Activated CD4-positive, CD25-positive, alpha-beta regulatory T cell (primary cell): ENCODE results near the gene GABRB3.

Experiments
- DNase-seq, 4 experiments: peaks; one replicate each; lab custom pipeline; 2025; lab: John Stamatoyannopoulos, UW

Gene GABRB3

DNA sequence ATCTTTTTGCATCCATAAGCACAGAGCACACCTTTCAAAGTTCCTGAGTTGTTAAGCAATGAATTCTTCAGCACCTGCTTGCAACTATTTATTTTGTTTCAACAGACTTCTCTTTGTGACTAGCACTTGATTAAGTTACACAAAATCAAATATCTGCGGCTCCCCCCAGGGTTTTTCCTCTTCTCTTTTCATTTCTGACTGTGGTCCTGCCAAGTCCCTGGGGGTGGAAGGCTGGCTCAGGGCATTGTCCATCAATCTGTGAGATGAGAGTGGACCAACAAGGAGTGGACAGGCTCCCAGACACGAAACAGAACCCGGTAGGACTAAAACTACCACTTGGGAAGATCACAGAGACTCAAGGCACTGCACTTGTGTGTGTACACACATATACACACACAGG is 96.8 kb downstream of the GABRB3 start:
- no peak for DNase-seq

DNA sequence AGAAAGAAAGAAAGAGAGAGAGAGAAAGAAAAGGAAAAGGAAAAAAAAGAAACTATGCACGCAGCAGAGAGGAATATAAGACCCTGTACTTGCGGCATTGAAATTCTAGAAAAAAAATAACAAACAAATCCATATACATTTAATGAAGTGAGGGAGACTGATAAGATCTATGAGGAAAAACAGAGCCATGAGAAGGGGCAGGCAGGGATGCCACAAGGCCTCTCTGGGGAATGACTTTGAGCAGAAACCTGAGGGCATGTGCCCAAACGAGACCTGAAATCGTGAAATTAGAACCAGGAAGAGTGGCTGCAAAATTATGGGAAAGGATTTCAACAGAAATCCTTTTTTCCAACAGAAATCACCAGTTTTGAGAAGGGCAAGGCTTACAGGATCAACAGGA is 98.4 kb downstream of the GABRB3 start:
- DNase-seq = no peak

DNA sequence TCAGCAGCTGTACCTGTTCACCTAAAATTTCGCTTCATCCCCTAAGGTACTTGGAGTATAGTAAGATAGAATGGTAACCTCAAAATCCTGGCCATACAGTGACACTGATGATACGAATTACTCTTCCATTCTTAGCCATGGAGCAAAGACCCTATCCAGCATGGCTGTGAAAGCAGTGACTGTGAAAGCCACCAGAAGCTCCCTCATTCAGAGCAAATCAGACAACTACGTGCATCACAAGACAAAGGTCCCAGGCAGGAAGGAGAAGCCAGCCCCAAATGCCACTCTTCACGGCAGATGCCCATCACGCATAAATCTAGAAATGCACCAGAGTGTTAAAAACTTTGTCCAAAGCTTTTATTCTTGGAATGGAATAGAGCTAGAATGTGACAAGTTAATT is 99.4 kb downstream of the GABRB3 start:
- DNase-seq = no peak

DNA sequence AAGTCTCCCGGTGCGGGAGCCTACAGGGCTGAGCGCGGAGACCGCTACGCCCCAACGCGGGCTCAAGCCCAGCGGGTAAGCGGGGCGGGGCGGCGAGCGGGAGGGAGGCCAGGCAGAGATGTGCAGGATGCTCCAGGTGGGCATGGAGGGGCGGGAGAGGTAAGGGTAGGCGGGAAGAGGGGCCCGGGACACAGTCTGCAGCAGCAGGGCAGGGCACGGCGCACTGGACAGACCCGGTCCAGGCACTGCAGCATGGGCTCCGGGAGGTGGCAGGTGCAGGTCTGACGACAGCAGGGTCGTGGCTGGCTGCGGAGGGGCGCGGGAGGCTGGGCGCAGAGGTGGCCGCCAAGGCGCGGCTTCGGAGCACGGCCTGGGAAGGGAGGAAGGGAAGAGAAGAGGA is 102.8 kb downstream of the GABRB3 start:
- DNase-seq = no peak

DNA sequence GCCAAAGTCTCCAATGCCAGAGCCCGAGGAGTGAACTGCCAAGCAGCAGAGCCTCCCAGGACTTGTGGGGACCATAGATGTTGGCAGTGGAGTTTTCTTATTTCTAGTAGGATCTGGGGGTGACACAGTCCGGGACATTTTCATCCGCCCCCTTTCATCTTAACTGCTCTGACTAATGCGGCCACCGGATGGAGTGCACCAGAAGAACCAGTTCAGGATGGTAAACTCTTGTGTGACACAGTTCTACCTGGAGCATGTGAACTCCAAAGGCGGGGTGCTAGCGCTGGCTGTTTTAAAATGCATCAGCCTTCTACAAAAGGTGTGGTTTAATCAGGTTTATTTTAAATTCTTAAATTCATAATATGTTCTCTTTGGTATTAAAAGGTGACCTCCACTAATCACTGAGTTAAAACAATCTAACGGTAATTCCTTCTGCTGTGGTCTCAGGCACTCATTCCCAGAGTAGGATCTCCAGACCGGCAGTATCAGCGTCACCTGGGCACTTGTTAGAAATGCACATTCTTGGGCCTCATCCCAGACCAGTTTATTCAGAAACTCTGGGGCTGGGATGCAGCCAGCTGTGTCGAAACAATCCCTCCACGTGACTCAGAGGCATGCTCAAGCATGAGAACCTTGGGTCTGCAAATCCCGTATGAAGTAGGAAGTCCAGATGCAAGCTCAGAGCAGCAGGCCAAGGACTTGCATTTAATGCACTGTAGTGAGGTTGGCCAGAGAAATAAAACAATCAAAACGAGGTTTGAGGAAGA is 105.5 kb downstream of the GABRB3 start:
- no peak for DNase-seq

DNA sequence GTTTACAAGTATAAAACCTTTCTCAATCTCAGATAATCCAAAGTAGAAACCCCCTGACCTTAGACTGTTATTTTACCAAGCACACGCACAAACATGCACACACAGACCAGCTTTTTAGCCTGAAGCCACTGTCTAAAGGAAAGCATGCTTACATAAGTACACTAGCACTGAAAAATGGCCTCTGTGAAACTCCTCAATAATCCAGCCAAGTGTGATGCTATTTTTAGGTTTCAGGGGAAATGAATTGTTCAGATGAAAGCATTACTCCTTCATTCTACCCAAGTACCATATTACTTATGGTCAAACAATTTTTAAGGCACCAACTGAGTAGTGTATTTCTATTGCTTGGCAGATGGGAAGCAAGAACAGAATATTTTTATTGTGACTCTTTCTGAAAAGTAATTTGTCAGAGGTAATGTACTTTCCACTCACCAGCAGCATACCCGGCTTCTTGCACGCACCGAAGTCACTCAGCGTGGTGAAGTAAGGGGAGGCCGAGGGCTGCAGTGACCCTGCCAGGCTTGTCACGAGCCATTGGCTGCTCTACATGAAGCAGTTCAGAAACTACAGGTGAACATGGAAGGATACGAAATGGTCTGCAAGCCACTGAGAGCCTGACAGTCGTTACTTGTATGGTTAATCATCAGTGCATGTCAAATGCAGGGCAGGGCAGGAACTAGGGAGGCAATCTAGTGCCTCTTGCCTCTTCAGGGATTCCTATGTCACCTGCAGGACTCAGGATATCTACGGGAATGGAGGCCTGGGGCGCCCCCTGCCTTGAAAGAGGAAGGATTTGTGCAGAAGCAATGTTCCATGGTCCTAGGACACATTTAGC is 106.7 kb downstream of the GABRB3 start:
- no peak for DNase-seq

DNA sequence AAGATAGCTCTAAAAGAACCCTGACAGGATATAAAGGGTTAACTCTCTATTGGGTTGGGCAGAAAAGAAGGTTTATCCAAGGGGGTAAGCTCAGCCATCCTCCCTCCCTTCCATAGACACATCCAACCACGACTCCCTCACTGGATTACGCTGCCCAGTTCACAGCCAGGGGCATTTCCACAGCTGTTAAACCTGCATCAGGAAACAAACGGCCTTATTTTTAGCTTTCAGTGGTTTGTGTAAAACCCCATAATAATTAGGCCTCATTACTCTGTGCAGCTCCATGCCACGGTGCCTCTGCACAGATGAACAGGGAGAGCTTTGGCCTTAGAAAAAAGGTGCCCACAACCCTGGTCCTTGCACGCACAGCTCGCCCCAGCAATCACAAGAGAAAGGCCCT is 110.6 kb downstream of the GABRB3 start:
- DNase-seq = no peak

DNA sequence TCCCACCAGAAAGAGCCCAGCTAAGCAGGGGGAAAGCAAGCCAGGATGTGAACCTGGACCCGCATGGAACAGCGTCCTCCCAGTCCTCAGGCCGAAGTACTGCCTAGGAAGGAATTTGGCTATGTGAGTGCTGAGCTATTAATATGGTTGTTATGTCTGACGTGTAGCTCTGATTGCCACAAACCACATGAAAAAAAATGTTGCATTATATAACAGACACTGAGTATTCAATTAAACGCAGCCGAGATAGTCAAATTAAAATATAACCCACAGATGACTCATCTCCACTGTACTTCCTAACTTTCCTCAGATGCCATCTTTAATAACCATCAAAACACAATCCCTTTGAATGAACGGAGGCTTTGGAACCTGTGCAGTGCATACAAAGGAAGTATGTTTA is 111.1 kb downstream of the GABRB3 start:
- no peak for DNase-seq

DNA sequence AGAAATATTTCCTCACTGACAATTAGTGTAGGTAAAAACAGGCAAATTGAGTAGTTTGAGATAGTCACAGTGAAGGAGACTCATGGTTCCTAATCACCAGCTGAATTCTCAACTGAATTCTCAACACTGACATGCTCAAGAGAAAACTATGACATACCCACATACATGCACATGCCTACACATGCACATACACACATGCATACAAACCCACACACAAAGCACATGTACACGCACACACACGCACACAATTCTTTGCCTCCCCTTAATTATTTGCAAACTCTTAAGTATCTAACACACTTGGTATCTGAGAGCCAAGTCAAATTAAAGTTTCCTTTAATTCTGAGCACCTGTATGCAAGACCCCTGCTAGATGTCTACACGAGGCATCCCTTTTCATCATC is 111.8 kb downstream of the GABRB3 start:
- no peak for DNase-seq

DNA sequence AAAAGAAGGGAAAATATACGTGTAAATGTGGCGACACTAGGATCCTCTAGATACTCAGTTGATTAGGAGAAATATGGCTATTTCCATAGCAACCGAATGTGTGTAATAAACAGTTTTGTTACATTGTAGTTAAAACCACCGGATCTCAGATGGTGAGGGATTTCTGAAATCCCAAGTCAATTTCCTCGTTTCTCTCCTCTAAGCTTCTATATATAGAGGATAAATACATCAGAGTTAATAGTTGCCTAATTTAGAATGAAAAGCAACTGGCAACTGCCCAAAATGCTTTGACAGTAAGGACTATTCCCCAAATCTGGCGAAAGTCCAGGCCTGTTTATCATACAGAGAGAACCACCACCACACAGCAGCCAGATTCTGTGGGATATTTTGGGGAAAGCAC is 112.6 kb downstream of the GABRB3 start:
- no peak for DNase-seq

DNA sequence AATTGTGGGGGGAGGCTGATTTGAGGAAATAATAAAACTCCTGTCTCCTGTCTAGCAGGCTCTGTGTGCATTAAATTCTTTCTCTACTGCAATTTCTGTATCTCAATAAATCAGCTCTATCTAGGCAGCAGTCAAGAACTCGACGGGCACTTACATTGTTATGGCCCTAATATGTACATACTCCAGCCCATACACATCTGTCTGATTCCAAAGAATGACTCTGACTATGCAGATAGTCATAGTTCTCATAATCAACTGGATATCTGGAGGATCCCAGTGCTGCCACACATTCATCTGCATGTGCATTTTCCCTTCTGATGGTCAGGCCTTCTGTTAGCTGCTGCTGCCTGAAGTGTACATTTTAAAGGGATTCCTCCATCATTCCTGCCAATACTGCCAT is 114.6 kb downstream of the GABRB3 start:
- no peak for DNase-seq

DNA sequence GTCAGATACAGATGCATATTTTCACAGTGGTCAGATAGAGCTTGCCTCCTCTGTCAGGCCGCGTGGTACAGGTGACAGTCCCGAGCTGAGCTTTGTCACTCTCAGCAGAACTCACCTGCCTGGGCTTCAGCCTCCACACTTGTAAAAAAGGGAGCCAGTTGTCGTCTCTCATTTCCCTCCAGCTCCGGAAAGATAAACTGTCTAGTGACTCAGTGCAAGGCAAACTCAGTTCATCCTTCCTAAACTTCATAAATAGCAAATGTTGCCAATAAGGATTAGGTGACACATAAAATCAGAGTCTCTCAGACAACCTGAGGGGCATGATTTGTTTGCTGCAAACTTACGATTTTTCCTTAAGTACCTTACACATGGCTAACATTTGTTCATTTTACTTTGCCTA is 116.8 kb downstream of the GABRB3 start:
- no peak for DNase-seq

DNA sequence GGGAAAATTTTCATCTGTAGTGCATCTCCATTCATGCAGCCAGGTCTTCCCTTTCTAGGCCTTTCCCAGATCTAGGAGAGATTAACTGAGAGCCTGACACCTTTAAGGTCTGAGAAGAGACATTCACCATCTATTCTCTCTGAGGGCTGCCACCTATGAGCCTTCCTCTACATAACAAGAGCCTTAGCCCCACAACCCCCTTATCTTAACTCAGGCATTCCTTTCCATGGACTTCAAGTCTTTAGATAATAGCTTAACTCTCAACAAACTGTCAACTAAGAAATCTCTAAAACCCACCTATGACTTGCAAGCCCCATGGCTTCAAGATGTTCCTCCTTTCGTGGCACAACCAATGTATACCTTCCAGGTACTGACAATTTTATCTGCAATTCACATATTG is 121.0 kb downstream of the GABRB3 start:
- DNase-seq = no peak

DNA sequence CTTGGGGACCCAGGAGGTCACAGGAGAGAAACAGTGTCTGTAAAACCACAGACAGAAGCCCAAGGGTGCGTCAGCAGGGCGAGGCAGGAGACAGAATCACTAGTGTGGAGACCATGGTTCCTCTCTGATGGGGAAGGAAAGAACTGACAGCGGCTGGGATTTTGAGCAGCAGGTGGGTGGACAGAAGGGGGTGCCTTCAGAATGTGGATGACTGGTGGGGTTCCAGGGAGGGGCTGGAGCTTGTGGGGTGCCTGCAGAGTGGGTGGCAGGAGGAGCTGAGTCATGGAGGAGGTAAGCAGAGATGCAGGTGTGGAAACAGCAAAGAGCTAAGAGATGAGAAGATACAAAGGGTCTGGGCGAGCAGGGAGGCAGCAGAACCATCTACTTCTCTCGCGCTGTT is 124.2 kb downstream of the GABRB3 start:
- DNase-seq = no peak

DNA sequence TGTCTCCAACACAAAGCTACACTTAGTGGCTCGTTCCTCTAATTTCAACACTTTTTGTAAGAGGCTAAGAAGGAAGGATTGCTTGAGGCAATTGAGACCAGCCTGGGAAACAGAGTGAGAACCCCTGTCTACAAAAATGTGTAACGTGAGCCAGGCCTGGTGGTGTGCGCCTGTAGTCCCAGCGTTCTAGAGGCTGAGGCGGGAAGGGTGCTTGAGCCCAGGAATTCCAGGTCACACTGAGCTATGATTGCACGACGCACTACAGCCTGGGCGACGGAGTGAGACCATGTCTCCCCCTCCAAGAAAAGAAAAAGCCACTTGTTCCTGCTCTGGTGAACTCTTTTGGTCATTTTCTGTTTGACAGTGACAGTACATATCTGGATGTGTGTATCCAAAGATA is 127.9 kb downstream of the GABRB3 start:
- no peak for DNase-seq

DNA sequence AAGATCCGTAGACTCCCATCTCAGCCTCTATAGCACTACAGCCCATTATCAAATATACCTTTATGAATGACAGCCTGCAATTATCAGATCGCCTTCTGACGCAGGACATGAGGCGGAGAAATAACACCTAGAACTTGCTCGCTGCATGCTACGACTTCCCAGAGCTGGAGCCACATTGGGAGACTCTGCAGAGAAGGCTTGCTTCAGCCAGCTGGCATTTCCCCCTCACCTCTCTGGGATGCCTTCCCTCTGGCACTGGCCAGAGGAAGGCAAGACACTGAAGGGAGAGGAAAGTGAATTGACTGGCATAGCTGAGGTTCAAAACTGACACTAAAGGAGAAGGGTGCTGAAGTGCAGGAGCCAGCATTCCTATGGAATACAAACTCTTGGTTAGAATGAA is 131.7 kb downstream of the GABRB3 start:
- no peak for DNase-seq

DNA sequence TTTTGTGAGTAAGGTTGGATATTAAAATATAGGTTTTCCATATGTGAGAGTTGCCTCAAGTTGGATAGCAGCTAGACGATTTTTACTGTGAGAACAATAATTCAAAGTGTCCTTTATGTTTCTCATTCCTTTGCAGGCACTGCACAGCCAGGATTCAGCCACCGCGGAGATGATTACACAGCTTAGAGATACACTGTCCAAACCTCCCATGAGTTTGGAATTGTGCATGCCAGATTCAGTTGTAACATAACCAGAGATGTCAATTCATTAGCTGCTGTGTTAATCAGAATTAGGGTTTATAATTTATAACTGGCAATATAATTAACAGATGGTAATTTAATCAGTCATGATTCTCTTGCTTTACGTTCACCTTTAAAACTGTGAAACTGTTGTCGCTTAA is 132.3 kb downstream of the GABRB3 start:
- DNase-seq = no peak

DNA sequence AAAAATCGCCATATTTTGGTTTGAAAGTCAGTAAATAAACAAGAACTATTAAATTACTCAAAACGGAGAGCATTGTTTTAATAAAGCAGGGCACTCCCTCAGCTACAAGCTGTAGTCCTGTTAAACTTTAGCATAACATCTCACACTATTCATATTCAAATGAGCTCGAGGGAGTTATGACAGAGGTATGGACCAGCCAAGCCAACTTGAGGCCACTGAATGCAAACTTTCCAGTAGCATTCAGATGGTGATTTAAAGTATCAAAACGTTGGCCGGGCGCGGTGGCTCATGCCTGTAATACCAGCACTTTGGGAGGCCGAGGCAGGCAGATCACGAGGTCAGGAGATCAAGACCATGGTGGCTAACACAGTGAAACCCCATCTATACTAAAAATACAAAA is 132.9 kb downstream of the GABRB3 start:
- DNase-seq = no peak

DNA sequence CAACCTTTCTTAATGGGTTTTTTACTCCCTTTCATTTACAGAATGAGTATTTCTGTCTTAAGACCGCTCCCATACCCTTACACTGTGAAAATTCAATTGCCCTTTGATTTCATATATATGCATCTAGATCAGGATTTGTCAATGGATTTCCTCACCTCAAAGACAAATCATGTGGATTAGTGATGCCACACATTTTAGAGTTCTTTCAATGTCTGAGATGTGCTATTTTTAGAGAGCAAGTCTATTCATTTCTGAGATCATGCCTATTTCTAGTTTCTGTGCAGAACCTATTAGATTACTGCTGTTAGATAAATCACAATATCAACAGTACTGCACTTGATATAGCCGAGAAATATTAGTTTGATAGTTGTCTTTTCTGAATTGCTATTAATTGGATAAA is 137.3 kb downstream of the GABRB3 start:
- DNase-seq = no peak

DNA sequence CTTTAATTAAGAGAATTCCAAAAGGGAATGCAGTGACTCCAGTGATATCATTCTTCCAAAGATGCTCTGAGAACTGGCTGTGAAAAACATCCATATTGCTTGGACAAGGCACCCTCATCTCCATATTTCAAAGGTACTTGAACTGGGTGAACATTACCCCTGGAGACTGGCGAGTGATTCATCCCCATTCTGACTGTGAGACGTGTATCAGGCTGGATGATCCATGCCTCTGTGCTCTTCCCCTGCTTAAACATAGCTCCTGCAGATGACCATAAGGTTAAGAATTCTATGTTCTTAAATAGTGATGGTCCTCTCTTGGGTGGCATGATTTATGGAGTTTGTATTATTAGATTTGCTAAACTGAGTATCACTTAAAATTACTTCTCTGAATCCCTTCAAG is 137.8 kb downstream of the GABRB3 start:
- DNase-seq = no peak

DNA sequence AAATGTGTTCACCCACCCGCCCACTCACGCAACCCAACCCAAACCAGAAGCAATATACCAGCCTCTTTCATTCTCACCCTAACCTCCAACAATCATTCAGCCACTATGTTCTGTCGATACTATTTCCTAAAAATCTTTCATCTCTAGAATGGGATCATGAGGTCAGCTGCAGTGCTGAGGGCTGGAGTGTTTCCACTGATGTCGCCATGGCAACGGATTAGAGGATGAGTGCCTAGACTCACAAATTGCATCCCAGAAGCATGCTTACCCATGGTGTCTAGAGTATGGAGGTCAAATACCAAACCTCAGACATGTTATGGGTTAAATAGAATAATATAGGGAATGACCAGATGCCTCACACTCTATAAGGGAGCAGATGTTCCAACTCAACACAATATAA is 138.5 kb downstream of the GABRB3 start:
- no peak for DNase-seq

DNA sequence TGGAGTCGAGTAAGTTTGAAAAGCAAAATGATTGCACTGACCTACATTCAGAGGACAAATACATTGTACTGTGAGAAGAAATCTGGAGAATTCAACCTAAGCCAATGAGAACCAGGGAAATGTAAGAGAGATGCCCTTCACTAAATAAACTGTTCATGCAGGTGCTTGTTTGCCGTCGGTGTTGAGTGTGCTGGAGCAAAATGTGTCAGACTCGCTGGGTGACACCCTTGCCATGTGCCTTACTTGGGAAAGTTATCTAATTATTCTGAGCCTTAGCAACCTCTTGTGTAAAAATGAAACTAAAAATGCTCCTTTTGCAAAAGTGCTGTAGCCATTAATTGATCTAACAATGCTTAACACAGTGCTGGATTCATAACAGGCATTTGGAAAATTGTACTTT is 140.4 kb downstream of the GABRB3 start:
- no peak for DNase-seq

DNA sequence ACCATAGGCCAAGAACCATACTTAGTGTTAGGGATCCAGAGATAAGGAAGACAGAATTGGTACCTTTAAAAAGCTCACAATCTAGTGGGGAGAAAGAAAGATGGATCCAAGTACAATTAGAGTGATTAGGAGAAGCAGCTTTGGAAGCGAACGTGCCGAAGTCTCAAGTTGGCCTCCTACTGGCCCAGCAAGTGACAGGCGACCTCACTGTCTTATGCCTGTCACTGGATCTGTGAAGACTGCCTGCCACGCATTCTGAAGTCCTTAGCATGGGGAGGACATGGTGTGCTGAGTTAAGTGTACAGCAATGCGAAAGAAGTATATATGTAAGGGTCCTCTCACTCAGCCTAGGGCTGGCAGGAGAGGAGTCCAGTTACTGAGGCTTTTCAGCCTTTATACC is 141.0 kb downstream of the GABRB3 start:
- DNase-seq = no peak

DNA sequence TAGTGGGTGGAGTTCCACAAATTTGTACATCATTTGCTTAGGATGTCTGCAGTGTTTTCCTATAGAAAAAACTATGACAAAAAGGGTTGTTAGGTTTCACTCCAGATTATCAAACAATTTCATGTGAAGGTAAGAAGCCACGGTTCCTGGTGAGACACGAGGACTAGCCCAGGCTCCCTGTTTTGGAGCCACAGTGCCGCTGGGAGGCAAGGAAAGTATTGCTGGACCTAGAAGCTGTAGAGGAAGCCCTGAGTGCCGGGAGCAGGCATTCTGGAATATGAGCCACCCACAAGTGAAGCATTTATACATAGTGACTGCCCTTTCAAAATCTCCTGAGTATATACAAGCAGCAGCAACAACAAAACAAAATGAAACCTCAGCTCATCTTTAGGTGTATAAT is 142.0 kb downstream of the GABRB3 start:
- no peak for DNase-seq
